ENCODE data around the gene PAM. TPM values are rescaled to one million over a fixed set of nuclear protein-coding genes. Genes with fewer than 3 reads are reported as not detected.

PAM gene
- total and polyA plus RNA-seq, 5 donors, result 3,384 to 4,784 (median 4,213) TPM

DNA sequence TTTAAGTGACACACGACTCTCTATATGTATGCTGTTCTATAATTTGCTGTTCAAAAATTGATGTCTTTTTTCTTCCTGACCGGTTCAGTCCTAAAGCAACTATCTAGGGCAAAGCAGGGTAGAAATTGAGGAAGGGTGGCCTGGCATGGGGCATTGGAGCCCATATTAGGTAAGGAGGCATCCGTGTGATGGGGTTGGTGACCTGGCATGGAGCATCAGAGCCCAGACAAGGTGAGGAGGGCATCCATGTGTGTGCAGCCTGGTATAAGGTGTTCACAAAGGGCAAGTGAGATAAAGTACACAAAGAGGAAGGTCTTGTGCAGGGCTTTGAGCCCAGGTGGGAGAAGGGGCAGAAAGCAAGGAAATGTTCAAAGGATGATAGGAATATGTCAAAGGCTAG lies 104.9 kb downstream of the PAM start:
- 97% methylated on average over 3 of the region's 3 CpGs for WGBS
- H3K4me1 ChIP-seq (ENCODE audit: control insufficient read depth, insufficient read depth, low read length), result no peaks in the 10 kb centered on the region
- no peak overlapping the region for H3K4me3 ChIP-seq (ENCODE audit: low read length)
- DNase-seq, result no peak
- intact Hi-C loops (cut with DNase I), result loop anchor here in 2 of 4 donors (10.0 kb wide), 3 partner anchors 45 to 265 kb away; no protein-coding TSS in a partner anchor
- no peaks in the 10 kb centered on the region for H3K9me3 ChIP-seq (ENCODE audit: control insufficient read depth, low read length)
- no peak overlapping the region for H3K27ac ChIP-seq (ENCODE audit: low read length)
- no peaks in the 10 kb centered on the region for H3K27me3 ChIP-seq (ENCODE audit: control insufficient read depth, insufficient read depth)
- ATAC-seq, result no peak

DNA sequence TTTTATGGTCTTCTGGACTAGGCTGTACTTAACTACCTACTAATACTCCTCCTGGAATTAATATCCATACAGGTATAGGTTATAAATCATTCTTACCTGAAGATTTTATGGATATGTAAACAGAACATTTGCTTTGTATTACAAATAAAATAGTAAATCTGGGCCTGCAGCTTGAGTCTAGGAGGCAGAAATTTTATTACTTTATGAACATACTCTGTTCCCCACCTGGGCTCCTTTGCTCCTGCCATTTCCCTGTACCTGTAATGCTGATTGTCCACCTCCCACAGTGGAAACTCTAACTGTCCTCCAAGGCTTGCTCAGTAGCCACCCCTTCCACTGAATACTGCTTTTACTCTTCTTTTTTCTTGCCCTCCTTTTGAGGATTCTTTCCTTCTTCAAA lies 108.0 kb downstream of the PAM start:
- H3K9me3 ChIP-seq (ENCODE audit: control insufficient read depth, low read length), result no peaks in the 10 kb centered on the region
- intact Hi-C loops (cut with DNase I), result loop anchor here in 2 of 4 donors (10.0 kb wide), 3 partner anchors 48 to 268 kb away; no protein-coding TSS in a partner anchor
- DNase-seq (no peak), ATAC-seq (no peak)
- H3K4me3 ChIP-seq (ENCODE audit: low read length), result no peak overlapping the region
- H3K4me1 ChIP-seq (ENCODE audit: control insufficient read depth, insufficient read depth, low read length), result no peaks in the 10 kb centered on the region
- no peaks in the 10 kb centered on the region for H3K27me3 ChIP-seq (ENCODE audit: control insufficient read depth, insufficient read depth)
- H3K27ac ChIP-seq (ENCODE audit: low read length), result no peak overlapping the region

DNA sequence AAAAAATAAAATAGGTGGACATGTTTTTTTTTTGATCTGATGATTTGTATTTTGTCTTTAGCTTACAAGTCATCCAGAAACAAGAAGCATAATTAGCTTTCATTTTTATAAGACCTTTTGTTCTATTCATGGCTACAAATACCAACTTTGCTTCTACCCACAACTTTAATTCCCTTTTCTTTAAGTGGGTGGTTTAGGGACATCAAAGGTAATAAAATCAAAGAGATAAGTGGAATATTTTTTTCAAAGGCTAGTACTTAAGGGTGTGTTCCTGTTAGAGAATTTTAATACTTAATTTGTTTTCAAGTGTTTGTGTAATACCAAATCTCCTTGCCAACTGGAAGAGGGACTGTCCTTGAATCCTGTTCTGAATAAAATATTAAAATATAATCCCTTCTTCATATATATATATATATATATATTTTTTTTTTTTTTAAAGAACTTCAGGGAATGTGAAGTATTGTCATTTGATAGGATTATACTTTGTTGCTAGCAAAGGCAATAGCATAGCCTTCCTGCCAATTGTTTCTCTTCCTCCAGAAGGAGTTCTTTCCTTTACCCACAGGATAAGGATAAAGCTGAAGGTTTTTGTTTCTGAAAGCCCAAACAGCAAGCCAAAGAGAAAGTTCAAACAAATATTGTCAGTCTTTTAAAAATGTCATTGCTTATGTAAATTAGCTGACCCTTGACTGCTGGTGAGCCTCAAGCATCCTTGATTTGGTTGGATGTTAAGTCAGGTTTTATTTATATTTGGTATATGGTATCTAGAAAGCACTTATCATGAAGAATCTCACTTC lies 108.9 kb downstream of the PAM start:
- intact Hi-C loops (cut with DNase I), result loop anchor here in 2 of 4 donors (2.0 to 10.0 kb wide), 4 partner anchors 43 to 269 kb away; no protein-coding TSS in a partner anchor
- Histone ChIP-seq H3K4me3 (ENCODE audit: low read length) (no peak overlapping the region), H3K9me3 (ENCODE audit: control insufficient read depth, low read length) (no peaks in the 10 kb centered on the region), H3K27ac (ENCODE audit: low read length) (no peak overlapping the region), H3K27me3 (ENCODE audit: control insufficient read depth, insufficient read depth) (no peaks in the 10 kb centered on the region), H3K4me1 (ENCODE audit: control insufficient read depth, insufficient read depth, low read length) (no peaks in the 10 kb centered on the region)
- ATAC-seq, result no peak
- no peak for DNase-seq

DNA sequence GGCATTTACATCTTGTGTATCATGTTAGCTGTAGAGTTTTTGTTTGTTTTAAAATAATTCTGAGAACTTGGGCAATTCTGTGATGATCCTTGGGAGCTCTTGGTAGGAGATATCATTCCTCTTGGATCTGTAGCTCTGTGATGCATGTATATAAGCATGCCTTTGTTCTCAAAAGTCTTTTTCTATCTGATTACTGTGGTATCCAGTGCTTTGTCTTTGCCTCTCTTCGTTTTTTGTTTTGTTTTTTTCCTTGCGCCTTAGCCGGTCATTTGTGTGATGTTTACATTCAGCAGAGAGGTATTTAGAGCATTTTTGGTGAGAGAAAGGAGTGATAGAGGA lies 110.0 kb downstream of the PAM start:
- DNase-seq (no peak), ATAC-seq (peak in 1 of 2 donors; percentile 6)
- H3K4me1 ChIP-seq (ENCODE audit: control insufficient read depth, insufficient read depth, low read length), result no peaks in the 10 kb centered on the region
- H3K4me3 ChIP-seq (ENCODE audit: low read length), result peak overlapping the region; percentile 87
- intact Hi-C loops (cut with DNase I), result loop anchor here in 3 of 4 donors (2.0 to 10.0 kb wide), 6 partner anchors 44 to 270 kb away; no protein-coding TSS in a partner anchor
- H3K27me3 ChIP-seq (ENCODE audit: control insufficient read depth, insufficient read depth), result no peaks in the 10 kb centered on the region
- H3K27ac ChIP-seq (ENCODE audit: low read length), result peak overlapping the region; percentile 98
- no peaks in the 10 kb centered on the region for H3K9me3 ChIP-seq (ENCODE audit: control insufficient read depth, low read length)
- WGBS, result 6% methylated on average over 3 of the region's 3 CpGs

DNA sequence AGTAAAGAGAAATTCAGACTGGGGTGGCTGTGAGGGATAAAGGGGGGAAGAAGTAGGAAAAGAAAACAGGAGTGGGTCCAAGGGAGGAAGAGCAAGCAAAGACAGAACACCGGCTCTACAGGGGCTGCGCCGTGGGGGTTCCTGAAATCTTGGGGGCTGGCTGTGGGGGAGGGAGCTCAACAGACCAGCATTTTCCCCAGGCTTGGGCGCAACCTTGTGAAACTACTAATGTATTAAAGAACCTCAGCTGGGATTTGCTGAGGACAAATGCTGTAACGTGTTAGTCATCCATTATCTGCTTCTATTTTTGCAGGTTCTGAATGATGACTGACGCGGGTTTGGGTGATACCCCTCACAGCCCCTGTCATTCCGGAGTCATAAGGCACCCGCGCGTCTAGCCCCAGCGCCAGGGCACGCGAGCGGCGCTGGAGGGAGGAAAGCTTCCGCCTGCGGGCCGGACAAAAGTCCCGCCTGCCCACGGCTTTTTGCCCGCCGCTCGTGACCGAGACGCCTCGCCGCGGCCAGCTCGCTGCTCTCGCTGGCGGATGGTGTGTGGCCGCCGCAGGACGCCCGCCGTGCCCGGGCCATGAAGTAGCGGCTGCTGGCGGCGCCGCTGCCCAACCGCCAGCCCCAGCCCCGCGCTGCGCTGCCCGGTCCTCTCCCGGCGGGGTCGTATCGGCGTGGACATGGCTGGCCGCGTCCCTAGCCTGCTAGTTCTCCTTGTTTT lies 110.6 kb downstream of the PAM start:
- peak overlapping the region; percentile 98 for H3K27ac ChIP-seq (ENCODE audit: low read length)
- peak; percentile 82 to 93 (median 90) for DNase-seq
- peak overlapping the region; percentile 87 for H3K4me3 ChIP-seq (ENCODE audit: low read length)
- no peaks in the 10 kb centered on the region for H3K9me3 ChIP-seq (ENCODE audit: control insufficient read depth, low read length)
- peak; percentile 95 to 97 for ATAC-seq
- WGBS, result under 1% methylated on average over 54 of the region's 54 CpGs
- H3K4me1 ChIP-seq (ENCODE audit: control insufficient read depth, insufficient read depth, low read length), result no peaks in the 10 kb centered on the region
- intact Hi-C loops (cut with DNase I), result loop anchor here in 3 of 4 donors (2.0 to 10.0 kb wide), 6 partner anchors 45 to 271 kb away; no protein-coding TSS in a partner anchor
- no peaks in the 10 kb centered on the region for H3K27me3 ChIP-seq (ENCODE audit: control insufficient read depth, insufficient read depth)

DNA sequence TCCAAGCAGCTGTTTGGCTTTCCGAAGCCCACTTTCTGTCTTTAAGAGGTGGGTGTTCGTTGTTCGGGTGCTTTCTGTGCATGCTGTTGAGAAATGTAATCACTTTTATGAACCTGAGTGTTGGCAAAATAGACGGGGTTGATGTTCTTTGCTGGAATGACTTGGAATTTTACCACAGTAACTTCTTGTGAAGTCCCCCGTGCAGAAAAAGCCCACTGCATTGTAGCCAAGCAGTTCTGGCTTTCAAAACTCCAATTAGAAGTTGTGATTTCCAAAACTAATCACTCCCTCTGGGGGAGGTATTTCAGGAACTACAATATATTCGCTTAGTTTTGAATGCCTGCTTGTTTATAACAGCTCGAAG lies 111.1 kb downstream of the PAM start:
- Histone ChIP-seq H3K4me1 (ENCODE audit: control insufficient read depth, insufficient read depth, low read length) (no peaks in the 10 kb centered on the region), H3K4me3 (ENCODE audit: low read length) (peak overlapping the region; percentile 87), H3K9me3 (ENCODE audit: control insufficient read depth, low read length) (no peaks in the 10 kb centered on the region), H3K27me3 (ENCODE audit: control insufficient read depth, insufficient read depth) (no peaks in the 10 kb centered on the region), H3K27ac (ENCODE audit: low read length) (peak overlapping the region; percentile 98)
- DNase-seq (no peak), ATAC-seq (no peak)
- under 1% methylated on average over 7 of the region's 7 CpGs for WGBS
- intact Hi-C loops (cut with DNase I), result loop anchor here in 3 of 4 donors (5.0 to 10.0 kb wide), 5 partner anchors 51 to 271 kb away; no protein-coding TSS in a partner anchor

DNA sequence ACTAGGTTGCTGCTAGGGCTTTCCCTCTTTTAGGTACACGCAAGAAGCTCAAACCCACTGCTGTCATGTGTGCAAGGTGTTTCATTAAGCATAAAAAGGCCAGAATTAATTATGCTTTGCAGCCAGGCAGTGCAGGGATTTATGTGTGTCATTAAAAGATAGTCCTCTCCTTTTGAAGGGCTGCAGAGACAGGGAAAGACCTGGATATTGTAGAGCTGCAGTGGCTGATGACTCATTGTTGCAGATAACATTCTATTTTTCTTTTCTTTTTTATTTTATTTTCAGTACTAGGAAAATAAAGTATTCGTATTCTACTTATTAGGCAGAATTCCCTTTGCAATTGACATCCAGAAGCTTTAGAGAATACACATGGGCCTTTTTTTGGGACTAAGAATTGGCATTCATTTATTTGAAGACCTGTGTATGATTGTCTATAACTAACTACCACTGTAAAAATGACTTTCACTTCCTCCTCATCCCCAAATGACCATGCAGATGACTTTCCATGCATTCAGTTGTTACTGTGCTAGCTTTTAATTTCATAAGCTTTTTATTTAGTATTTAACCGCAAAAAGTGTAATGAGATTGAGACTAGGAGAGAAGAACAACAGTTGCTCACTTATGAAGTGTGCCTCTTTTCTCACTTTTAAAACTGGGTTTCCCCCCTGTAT lies 113.0 kb downstream of the PAM start:
- no peaks in the 10 kb centered on the region for H3K9me3 ChIP-seq (ENCODE audit: control insufficient read depth, low read length)
- no peaks in the 10 kb centered on the region for H3K27me3 ChIP-seq (ENCODE audit: control insufficient read depth, insufficient read depth)
- intact Hi-C loops (cut with DNase I), result loop anchor here in 3 of 4 donors (5.0 to 10.0 kb wide), 5 partner anchors 53 to 273 kb away; no protein-coding TSS in a partner anchor
- no peak for DNase-seq
- WGBS, result 56% methylated on average over 3 of the region's 3 CpGs
- peak overlapping the region; percentile 67 for H3K27ac ChIP-seq (ENCODE audit: low read length)
- H3K4me1 ChIP-seq (ENCODE audit: control insufficient read depth, insufficient read depth, low read length), result no peaks in the 10 kb centered on the region
- peak overlapping the region; percentile 93 for H3K4me3 ChIP-seq (ENCODE audit: low read length)
- no peak for ATAC-seq

DNA sequence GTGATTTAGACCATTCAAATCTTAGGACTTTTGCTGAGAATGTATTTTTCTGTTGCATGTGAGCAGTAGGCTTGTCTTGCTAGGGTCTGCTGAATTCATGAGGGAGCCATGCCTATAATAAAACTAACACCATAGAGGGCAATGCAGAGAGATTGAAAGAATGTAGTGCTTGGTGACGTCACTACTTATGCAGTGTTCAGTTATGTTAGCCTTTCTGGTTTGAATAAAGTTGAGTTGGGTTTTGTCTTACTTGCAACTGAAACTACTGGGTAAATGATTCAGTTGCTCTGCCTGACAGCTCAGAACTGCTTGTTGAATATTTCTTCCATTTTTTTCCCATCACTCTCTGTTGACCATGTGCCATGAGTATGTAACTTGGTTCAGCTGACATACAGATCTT lies 114.1 kb downstream of the PAM start:
- Histone ChIP-seq H3K27me3 (ENCODE audit: control insufficient read depth, insufficient read depth) (no peaks in the 10 kb centered on the region), H3K4me3 (ENCODE audit: low read length) (peak overlapping the region; percentile 49), H3K27ac (ENCODE audit: low read length) (peak overlapping the region; percentile 21), H3K9me3 (ENCODE audit: control insufficient read depth, low read length) (no peaks in the 10 kb centered on the region), H3K4me1 (ENCODE audit: control insufficient read depth, insufficient read depth, low read length) (no peaks in the 10 kb centered on the region)
- 73% methylated on average over 1 of the region's 1 CpG for WGBS
- intact Hi-C loops (cut with DNase I), result loop anchor here in 3 of 4 donors (5.0 to 10.0 kb wide), 5 partner anchors 54 to 274 kb away; no protein-coding TSS in a partner anchor
- DNase-seq (no peak), ATAC-seq (no peak)

DNA sequence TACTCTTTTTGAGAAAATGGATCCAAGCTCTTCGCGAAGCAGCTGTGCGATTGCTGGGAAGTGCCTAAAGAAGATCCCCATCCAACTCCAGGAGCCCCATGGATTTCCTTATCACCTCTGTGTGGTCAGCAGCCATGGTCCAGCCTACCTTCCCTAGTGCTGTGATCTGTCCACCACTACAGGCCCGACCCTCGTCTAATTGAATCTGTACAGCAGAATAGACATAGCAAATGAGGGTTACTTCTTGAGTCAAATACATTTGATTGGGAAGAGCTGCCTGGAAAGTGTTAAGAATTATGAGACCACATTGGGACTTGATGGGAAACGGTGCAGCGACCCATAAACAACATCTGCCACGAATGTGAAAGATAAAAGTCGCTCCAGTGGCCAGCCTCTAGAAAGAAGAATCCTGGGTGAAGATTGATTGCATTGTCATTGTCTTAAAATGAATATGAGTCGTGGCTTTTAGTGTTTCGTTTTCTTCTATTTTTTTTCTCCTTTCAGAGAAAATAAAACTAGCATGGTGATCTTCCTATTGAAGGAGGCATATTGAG lies 118.4 kb downstream of the PAM start:
- WGBS, result 64% methylated on average over 11 of the region's 11 CpGs
- Histone ChIP-seq H3K9me3 (ENCODE audit: control insufficient read depth, low read length) (no peaks in the 10 kb centered on the region), H3K4me1 (ENCODE audit: control insufficient read depth, insufficient read depth, low read length) (no peaks in the 10 kb centered on the region), H3K4me3 (ENCODE audit: low read length) (no peak overlapping the region), H3K27ac (ENCODE audit: low read length) (no peak overlapping the region), H3K27me3 (ENCODE audit: control insufficient read depth, insufficient read depth) (no peaks in the 10 kb centered on the region)
- intact Hi-C loops (cut with DNase I), result no loop called here
- ATAC-seq (peak in 1 of 2 donors; percentile 41), DNase-seq (no peak)

DNA sequence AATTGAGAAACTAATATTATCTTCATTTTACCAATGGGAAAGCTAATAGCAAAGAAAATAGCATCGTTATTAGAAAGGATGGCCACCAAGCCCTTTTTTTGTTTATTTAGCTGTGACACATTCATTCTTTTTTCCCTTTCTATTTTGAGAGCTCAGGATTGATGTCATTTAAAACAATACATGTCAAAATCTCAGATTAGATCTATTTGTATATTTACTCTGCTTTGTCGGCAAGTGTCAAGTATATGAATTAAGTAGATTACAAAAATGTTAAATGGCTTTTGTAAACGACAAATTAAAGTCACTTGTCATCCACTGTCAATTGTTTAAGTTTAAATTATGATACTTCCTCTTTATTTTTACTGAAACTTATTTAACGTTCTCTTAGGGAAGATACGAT lies 118.9 kb downstream of the PAM start:
- WGBS, result 54% methylated on average over 5 of the region's 5 CpGs
- intact Hi-C loops (cut with DNase I), result no loop called here
- ATAC-seq (no peak), DNase-seq (no peak)
- Histone ChIP-seq H3K27me3 (ENCODE audit: control insufficient read depth, insufficient read depth) (no peaks in the 10 kb centered on the region), H3K9me3 (ENCODE audit: control insufficient read depth, low read length) (no peaks in the 10 kb centered on the region), H3K4me1 (ENCODE audit: control insufficient read depth, insufficient read depth, low read length) (no peaks in the 10 kb centered on the region), H3K4me3 (ENCODE audit: low read length) (no peak overlapping the region), H3K27ac (ENCODE audit: low read length) (no peak overlapping the region)

All from right cardiac atrium (tissue), 5 donors.